GM18907 (cell line): ENCODE results near the gene GRK6.

ENCODE experiments used
- ATAC-seq: cut with Tn5 transposase; IDR thresholded peaks from one replicate; pipeline ENCODE4 v1.9.1; 2021; ENCODE audit warnings: mild to moderate bottlenecking, moderate library complexity; ENCODE audit not compliant: unreplicated experiment

GRK6 gene

GRCh38 chr5:177468329-177468684 lies 41.8 kb downstream of the GRK6 start:
- no peak for ATAC-seq

GRCh38 chr5:177468685-177469628 lies 42.5 kb downstream of the GRK6 start:
- ATAC-seq: no peak

GRCh38 chr5:177469750-177470525 lies 43.5 kb downstream of the GRK6 start:
- no peak for ATAC-seq

GRCh38 chr5:177470759-177471536 lies 44.5 kb downstream of the GRK6 start:
- ATAC-seq: no peak

- no peak for ATAC-seq
Observed at GRCh38 chr5:177471610-177472356, 45.3 kb downstream of the GRK6 start.

- peak; percentile 43 for ATAC-seq
Observed at GRCh38 chr5:177472460-177473442, 46.3 kb downstream of the GRK6 start.

- no peak for ATAC-seq
Observed at GRCh38 chr5:177473443-177474001, 47.0 kb downstream of the GRK6 start, which contains the start of gene DBN1. Gene DBN1, minus strand, starts transcription at chr5:177473634. Its CDS starts 113 bp downstream, at chr5:177473521.

GRCh38 chr5:177474002-177474476 lies 47.6 kb downstream of the GRK6 start:
- no peak for ATAC-seq

- ATAC-seq: no peak
Observed at GRCh38 chr5:177474846-177475562, 48.5 kb downstream of the GRK6 start.

- no peak for ATAC-seq
Observed at GRCh38 chr5:177475563-177476427, 49.3 kb downstream of the GRK6 start.

- ATAC-seq: no peak
Observed at GRCh38 chr5:177476531-177477233, 50.2 kb downstream of the GRK6 start.

GRCh38 chr5:177477701-177478477 lies 51.4 kb downstream of the GRK6 start:
- no peak for ATAC-seq

GRCh38 chr5:177478711-177479646 lies 52.5 kb downstream of the GRK6 start:
- no peak for ATAC-seq

- ATAC-seq: no peak
Observed at GRCh38 chr5:177479774-177480173, 53.3 kb downstream of the GRK6 start.

- no peak for ATAC-seq
Observed at GRCh38 chr5:177482359-177482795, 55.9 kb downstream of the GRK6 start.
